ENCODE measurements around the gene OR10P1.
"Not testable (repeated sequence)": the region's sequence is repeated elsewhere in the genome, so short reads cannot be mapped to it uniquely, and the experiment has no call there.

The OR10P1 gene

DNA sequence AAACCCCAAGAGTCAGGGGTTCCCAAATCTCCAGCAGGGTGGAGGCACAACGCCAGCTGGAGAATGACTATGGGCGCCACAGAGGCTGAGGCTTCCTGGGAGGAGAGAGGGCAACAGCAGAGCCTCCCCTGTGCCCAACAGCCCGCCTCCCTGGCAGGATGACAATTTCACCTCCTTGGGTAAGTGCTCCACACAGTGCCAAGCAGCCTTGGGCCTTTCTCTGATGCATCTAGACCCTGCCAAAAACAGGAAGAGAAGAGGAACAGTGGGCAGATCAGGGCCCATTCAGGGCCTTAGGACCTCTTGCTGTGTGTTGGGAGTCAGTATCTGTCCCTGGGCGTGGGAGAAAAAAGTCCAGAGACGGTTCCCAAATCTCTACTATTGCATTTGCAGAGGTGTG lies 5.0 kb upstream of the OR10P1 start:
- H3K36me3 ChIP-seq (ENCODE audit: insufficient read depth, low read length) = no peaks in the 10 kb centered on the region
- H3K27me3 ChIP-seq (ENCODE audit: control insufficient read depth, insufficient read depth, low read length) = peaks cover 85% of the 10 kb centered on the region
- no peaks in the 10 kb centered on the region for H3K9me3 ChIP-seq (replicated peaks; ENCODE audit: low read length)
- no peaks in the 10 kb centered on the region for H3K4me1 ChIP-seq (ENCODE audit: control insufficient read depth, insufficient read depth, low read length)
- no peak overlapping the region for H3K4me3 ChIP-seq (ENCODE audit: low read length)
- H3K9ac ChIP-seq (ENCODE audit: low read depth, low read length) = no peak overlapping the region
- no peak overlapping the region for H3K4me2 ChIP-seq (ENCODE audit: low read length)

DNA sequence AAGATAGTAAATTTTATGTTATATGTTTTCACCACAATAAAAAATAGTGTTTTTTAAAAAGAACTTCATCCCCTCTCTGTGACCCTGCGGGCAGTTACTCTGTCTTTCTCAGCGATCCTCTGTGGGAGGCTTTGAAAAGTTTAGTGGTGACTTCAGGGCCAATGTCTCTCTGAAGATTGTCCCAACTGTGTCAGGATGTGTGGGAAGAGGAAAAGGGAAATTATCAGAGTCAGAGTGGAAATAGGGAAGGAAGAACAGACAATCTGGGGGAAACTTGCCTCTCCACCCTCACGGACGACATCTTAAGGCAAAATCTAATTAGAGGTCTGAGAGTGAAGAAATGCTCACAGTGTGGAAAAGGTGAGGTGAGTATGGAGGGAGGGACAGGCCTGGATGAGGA lies 3.5 kb upstream of the OR10P1 start:
- no peaks in the 10 kb centered on the region for H3K4me1 ChIP-seq (ENCODE audit: control insufficient read depth, insufficient read depth, low read length)
- H3K27me3 ChIP-seq (ENCODE audit: control insufficient read depth, insufficient read depth, low read length) = peaks cover 83% of the 10 kb centered on the region
- H3K36me3 ChIP-seq (ENCODE audit: insufficient read depth, low read length) = no peaks in the 10 kb centered on the region
- no peak overlapping the region for H3K4me2 ChIP-seq (ENCODE audit: low read length)
- no peaks in the 10 kb centered on the region for H3K9me3 ChIP-seq (replicated peaks; ENCODE audit: low read length)
- H3K9ac ChIP-seq (ENCODE audit: low read depth, low read length) = no peak overlapping the region
- H3K4me3 ChIP-seq (ENCODE audit: low read length) = no peak overlapping the region

DNA sequence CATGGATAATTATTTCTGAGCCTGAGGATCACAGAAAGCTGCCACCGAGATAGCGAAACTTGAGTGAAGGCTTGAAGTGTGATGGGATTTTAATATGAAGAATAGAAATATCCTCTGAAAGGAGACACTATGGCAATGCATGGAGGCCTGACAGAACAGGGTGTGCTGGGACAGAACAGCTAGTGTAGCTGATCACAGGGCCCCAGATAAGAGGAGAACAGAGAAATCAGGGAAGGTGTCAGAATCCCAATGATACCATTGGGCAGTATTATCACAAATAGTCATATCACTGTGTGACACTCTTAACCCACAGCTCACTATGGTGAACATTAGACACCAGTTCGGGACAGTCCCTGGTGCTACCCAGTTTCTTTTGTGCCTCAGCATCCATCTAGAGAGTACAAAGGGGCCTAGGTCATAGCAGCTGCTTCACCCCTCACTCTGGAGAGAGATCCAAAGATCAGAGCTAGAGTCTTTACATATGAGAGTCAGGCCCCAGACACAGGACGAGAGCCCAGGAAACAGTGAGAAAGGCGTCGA lies 506 bp upstream of the OR10P1 start:
- peaks cover 77% of the 10 kb centered on the region for H3K27me3 ChIP-seq (ENCODE audit: control insufficient read depth, insufficient read depth, low read length)
- H3K9ac ChIP-seq (ENCODE audit: low read depth, low read length) = no peak overlapping the region
- no peak overlapping the region for H3K4me2 ChIP-seq (ENCODE audit: low read length)
- H3K9me3 ChIP-seq (replicated peaks; ENCODE audit: low read length) = no peaks in the 10 kb centered on the region
- H3K36me3 ChIP-seq (ENCODE audit: insufficient read depth, low read length) = no peaks in the 10 kb centered on the region
- no peak overlapping the region for H3K4me3 ChIP-seq (ENCODE audit: low read length)
- H3K4me1 ChIP-seq (ENCODE audit: control insufficient read depth, insufficient read depth, low read length) = no peaks in the 10 kb centered on the region

DNA sequence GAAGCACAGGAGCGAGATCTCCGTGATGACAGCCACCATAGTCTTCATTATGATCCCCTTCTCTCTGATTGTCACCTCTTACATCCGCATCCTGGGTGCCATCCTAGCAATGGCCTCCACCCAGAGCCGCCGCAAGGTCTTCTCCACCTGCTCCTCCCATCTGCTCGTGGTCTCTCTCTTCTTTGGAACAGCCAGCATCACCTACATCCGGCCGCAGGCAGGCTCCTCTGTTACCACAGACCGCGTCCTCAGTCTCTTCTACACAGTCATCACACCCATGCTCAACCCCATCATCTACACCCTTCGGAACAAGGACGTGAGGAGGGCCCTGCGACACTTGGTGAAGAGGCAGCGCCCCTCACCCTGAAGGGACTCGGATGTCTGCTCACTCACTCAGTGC lies 775 bp downstream of the OR10P1 start:
- Histone ChIP-seq H3K4me2 (ENCODE audit: low read length) (no peak overlapping the region), H3K36me3 (ENCODE audit: insufficient read depth, low read length) (no peaks in the 10 kb centered on the region), H3K27me3 (ENCODE audit: control insufficient read depth, insufficient read depth, low read length) (peaks cover 77% of the 10 kb centered on the region), H3K9me3 (replicated peaks; ENCODE audit: low read length) (no peaks in the 10 kb centered on the region), H3K9ac (ENCODE audit: low read depth, low read length) (no peak overlapping the region), H3K4me1 (ENCODE audit: control insufficient read depth, insufficient read depth, low read length) (no peaks in the 10 kb centered on the region), H3K4me3 (ENCODE audit: low read length) (no peak overlapping the region)

DNA sequence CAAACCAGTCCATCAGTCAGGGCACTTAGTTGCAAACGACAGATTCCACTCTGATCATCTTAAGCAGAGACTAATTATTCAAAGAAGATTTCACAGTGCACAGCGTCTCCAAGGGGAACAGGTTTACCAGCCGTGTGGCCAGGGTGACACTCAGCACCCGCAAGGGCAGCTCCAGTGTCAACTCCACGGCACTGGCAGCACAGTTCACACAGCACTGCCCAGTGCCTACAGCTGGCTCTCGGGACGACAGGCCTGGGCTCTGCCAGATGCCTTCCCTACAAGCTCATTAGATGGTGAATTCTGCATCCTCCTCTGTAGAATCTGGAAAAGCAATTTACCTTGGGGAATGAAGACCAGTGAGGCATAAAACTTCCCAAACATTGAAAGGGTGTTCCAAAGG lies 4.9 kb downstream of the OR10P1 start:
- Histone ChIP-seq H3K4me3 (ENCODE audit: low read length) (no peak overlapping the region), H3K4me2 (ENCODE audit: low read length) (no peak overlapping the region)

DNA sequence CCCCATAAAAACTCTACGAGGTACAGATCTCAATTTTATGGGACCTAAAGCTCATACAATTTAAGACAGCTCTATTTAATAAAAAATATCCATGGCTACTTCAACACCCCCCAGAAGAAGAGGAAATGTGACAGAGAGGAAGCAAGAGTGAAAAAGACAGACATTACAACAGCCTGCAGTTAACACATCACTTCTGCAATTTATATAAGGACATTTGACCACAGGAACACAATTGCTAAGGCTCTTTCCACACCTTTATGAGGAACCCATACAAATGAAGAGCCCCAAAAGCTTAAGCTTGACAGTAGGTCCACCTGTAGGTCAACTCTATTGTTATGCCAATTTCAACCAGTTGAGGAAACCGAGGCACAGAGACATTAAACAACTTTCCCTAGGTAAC lies 5.6 kb downstream of the OR10P1 start:
- H3K4me3 ChIP-seq (ENCODE audit: low read length) = no peak overlapping the region
- H3K4me1 ChIP-seq (ENCODE audit: control insufficient read depth, insufficient read depth, low read length) = peaks cover 6% of the 10 kb centered on the region
- no peaks in the 10 kb centered on the region for H3K9me3 ChIP-seq (replicated peaks; ENCODE audit: low read length)
- H3K9ac ChIP-seq (ENCODE audit: low read depth, low read length) = no peak overlapping the region
- no peaks in the 10 kb centered on the region for H3K36me3 ChIP-seq (ENCODE audit: insufficient read depth, low read length)
- peaks cover 57% of the 10 kb centered on the region for H3K27me3 ChIP-seq (ENCODE audit: control insufficient read depth, insufficient read depth, low read length)
- H3K4me2 ChIP-seq (ENCODE audit: low read length) = no peak overlapping the region

More for the DNA sequence above, 4.9 kb downstream of the OR10P1 start:
- Histone ChIP-seq H3K27me3 (ENCODE audit: control insufficient read depth, insufficient read depth, low read length) (peaks cover 63% of the 10 kb centered on the region), H3K36me3 (ENCODE audit: insufficient read depth, low read length) (no peaks in the 10 kb centered on the region), H3K9ac (ENCODE audit: low read depth, low read length) (no peak overlapping the region), H3K9me3 (replicated peaks; ENCODE audit: low read length) (no peaks in the 10 kb centered on the region), H3K4me1 (ENCODE audit: control insufficient read depth, insufficient read depth, low read length) (peaks cover 6% of the 10 kb centered on the region)

DNA sequence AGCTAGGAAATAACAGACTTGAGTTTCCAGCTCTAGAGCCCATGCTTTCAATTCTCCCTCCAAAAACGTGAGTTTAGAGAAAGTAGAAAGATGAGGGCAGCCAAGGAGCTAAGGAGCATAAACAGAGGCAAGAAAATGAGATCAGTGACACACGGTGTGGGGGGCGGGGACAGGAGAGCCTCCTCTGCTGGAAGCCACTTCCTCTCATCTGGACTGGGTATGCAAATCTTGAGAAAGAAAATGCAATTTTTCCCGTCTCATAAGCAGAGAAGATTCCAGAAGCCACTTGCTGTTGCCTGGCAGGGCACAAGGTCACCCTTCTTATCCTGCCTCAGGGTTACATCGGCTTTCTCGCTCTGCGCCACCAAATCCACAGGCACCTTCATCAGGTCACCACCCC lies 6.0 kb downstream of the OR10P1 start:
- H3K9me3 ChIP-seq (replicated peaks; ENCODE audit: low read length) = no peaks in the 10 kb centered on the region
- H3K27me3 ChIP-seq (ENCODE audit: control insufficient read depth, insufficient read depth, low read length) = peaks cover 53% of the 10 kb centered on the region
- no peak overlapping the region for H3K9ac ChIP-seq (ENCODE audit: low read depth, low read length)
- H3K36me3 ChIP-seq (ENCODE audit: insufficient read depth, low read length) = no peaks in the 10 kb centered on the region
- no peak overlapping the region for H3K4me2 ChIP-seq (ENCODE audit: low read length)
- H3K4me3 ChIP-seq (ENCODE audit: low read length) = no peak overlapping the region
- peaks cover 6% of the 10 kb centered on the region for H3K4me1 ChIP-seq (ENCODE audit: control insufficient read depth, insufficient read depth, low read length)

DNA sequence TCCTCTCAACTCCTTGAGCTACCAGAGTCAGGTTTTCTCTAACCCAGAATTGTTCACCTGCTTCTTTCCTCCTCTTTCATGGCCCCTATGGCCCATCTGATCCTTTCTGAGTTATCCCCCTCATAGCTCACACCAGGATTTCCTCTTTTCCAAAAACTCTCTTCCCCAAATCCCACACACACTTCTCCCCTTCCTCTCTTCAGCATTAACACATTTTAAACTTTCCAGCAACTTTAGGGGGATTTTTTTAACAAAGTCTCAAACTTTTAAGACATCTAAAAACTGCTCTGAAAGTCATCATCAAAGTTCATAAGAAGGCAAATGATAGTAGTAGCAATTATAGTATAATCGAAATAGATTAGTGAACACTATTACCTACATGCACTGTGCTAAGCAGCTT lies 7.9 kb downstream of the OR10P1 start:
- peaks cover 6% of the 10 kb centered on the region for H3K4me1 ChIP-seq (ENCODE audit: control insufficient read depth, insufficient read depth, low read length)
- no peak overlapping the region for H3K4me3 ChIP-seq (ENCODE audit: low read length)
- no peaks in the 10 kb centered on the region for H3K9me3 ChIP-seq (replicated peaks; ENCODE audit: low read length)
- no peaks in the 10 kb centered on the region for H3K36me3 ChIP-seq (ENCODE audit: insufficient read depth, low read length)
- no peak overlapping the region for H3K4me2 ChIP-seq (ENCODE audit: low read length)
- H3K27me3 ChIP-seq (ENCODE audit: control insufficient read depth, insufficient read depth, low read length) = peaks cover 43% of the 10 kb centered on the region
- no peak overlapping the region for H3K9ac ChIP-seq (ENCODE audit: low read depth, low read length)

DNA sequence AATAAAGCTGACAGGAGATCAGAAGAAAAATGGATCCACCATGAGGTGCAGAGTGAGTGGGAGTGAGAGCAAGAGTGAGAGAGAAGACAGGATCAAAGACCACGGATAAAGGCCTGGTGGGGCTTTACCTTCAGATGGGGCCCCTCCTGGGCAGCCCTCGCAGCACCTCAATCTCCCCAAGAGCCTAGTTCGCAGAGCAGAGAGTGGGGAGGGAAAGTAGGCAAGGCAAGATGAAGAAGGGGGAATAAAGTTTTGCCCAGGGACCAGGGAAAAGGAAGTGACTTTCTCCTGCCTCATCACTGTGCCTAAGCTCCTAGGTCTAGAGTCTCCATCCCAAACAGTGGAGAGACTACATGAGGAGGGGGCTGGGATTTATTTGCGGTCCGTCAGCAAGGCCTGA lies 10.3 kb downstream of the OR10P1 start:
- Histone ChIP-seq H3K9ac (ENCODE audit: low read depth, low read length) (no peak overlapping the region), H3K36me3 (ENCODE audit: insufficient read depth, low read length) (no peaks in the 10 kb centered on the region), H3K9me3 (replicated peaks; ENCODE audit: low read length) (no peaks in the 10 kb centered on the region), H3K27me3 (ENCODE audit: control insufficient read depth, insufficient read depth, low read length) (peaks cover 21% of the 10 kb centered on the region), H3K4me2 (ENCODE audit: low read length) (no peak overlapping the region), H3K4me1 (ENCODE audit: control insufficient read depth, insufficient read depth, low read length) (peaks cover 6% of the 10 kb centered on the region), H3K4me3 (ENCODE audit: low read length) (no peak overlapping the region)

DNA sequence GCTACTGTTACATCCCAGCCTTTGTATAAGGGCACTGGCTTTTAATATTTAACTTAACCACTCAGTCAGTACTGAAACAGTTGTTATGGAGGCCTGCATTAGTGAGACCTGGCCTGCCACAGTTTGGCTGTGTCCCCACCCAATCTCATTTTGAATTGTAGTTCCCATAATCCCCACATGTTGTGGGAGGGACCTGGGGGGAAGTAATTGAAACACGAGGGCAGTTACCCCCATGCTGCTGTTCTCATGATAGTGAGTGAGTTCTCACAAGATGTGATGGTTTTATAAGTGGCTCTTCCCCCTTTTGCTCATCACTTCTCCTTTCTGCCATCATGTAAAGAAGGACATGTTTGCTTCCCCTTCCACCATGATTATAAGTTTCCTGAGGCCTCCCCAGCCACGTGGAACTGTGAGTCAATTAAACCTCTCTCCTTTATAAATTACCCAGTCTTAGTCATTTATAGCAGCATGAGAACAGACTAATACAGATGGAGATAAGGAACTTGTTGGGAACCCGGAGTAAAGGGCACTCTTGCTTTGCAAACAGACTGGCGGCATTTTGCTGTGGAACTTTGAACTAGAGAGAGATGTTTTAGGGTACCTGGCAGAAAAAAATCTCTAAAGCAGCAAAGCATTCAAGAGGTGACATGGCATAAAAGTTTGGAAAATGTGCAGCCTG lies 14.1 kb downstream of the OR10P1 start:
- not testable (repeated sequence) for H3K27me3 ChIP-seq (ENCODE audit: control insufficient read depth, insufficient read depth, low read length); H3K4me3 ChIP-seq (ENCODE audit: low read length); H3K4me2 ChIP-seq (ENCODE audit: low read length); H3K9me3 ChIP-seq (replicated peaks; ENCODE audit: low read length); H3K36me3 ChIP-seq (ENCODE audit: insufficient read depth, low read length); H3K9ac ChIP-seq (ENCODE audit: low read depth, low read length); H3K4me1 ChIP-seq (ENCODE audit: control insufficient read depth, insufficient read depth, low read length)

DNA sequence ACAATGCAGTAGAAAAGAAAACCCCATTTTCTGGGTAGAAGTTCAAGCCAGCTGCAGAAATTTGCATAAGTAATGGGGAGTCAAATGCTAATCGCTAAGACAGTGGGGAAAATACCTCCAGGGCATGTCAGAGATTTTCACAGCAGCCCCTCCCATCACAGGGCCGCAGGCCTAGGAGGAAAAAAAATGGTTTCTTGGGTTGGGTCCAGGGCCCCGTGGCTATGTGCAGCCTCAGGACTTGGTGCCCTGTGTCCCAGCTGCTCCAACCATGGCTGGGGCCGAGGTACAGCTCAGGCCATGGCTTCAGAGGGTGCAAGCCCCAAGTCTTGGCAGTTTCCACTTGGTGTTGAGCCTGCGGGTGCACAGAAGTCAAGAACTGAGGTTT lies 14.6 kb downstream of the OR10P1 start:
- H3K4me1 ChIP-seq (ENCODE audit: control insufficient read depth, insufficient read depth, low read length) = peaks cover 3% of the 10 kb centered on the region
- peaks cover 5% of the 10 kb centered on the region for H3K27me3 ChIP-seq (ENCODE audit: control insufficient read depth, insufficient read depth, low read length)
- H3K9ac ChIP-seq (ENCODE audit: low read depth, low read length) = no peak overlapping the region
- no peaks in the 10 kb centered on the region for H3K36me3 ChIP-seq (ENCODE audit: insufficient read depth, low read length)
- no peak overlapping the region for H3K4me3 ChIP-seq (ENCODE audit: low read length)
- no peaks in the 10 kb centered on the region for H3K9me3 ChIP-seq (replicated peaks; ENCODE audit: low read length)
- no peak overlapping the region for H3K4me2 ChIP-seq (ENCODE audit: low read length)

DNA sequence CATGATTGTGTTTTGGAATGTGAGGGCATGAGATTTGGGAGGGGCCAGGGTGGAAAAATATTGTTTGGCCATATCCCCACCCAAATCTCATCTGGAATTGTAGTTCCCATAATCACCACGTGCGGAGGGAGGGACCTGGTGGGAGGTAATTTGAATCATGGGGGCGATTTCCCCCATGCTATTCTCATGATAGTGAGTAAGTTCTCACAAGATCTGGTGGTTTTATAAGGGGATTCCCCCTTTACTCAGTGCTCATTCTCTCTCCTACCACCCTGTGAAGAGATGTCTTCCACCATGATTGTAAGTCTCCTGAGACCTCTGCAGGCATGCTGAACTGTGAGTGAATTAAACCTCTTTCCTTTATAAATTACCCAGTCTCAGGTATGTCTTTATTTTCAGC lies 15.7 kb downstream of the OR10P1 start:
- Histone ChIP-seq H3K4me1 (ENCODE audit: control insufficient read depth, insufficient read depth, low read length) (no peaks in the 10 kb centered on the region), H3K4me3 (ENCODE audit: low read length) (no peak overlapping the region), H3K4me2 (ENCODE audit: low read length) (no peak overlapping the region), H3K9me3 (replicated peaks; ENCODE audit: low read length) (no peaks in the 10 kb centered on the region), H3K27me3 (ENCODE audit: control insufficient read depth, insufficient read depth, low read length) (peaks cover 9% of the 10 kb centered on the region), H3K9ac (ENCODE audit: low read depth, low read length) (no peak overlapping the region), H3K36me3 (ENCODE audit: insufficient read depth, low read length) (no peaks in the 10 kb centered on the region)

Measured in skeletal muscle satellite cell (primary cell).